ENCODE data around the gene SHTN1.

The SHTN1 gene

GRCh38 chr10:116882639-116883038 lies 122.3 kb downstream of the SHTN1 start:
- no peak overlapping the region for H2AFZ ChIP-seq (ENCODE audit: low read length)
- no peaks in the 10 kb centered on the region for H3K9me3 ChIP-seq (ENCODE audit: insufficient read depth, low read depth, low read length)
- H3K27me3 ChIP-seq (ENCODE audit: insufficient read depth, low read length, poor library complexity, severe bottlenecking) = no peaks in the 10 kb centered on the region
- H3K4me1 ChIP-seq (ENCODE audit: insufficient read depth, low read length, poor library complexity, severe bottlenecking) = no peaks in the 10 kb centered on the region
- no peaks in the 10 kb centered on the region for H3K9me2 ChIP-seq (replicated peaks; ENCODE audit: low read depth, low read length)
- no peaks in the 10 kb centered on the region for H3K36me3 ChIP-seq (ENCODE audit: insufficient read depth, low read length)
- no peaks in the 10 kb centered on the region for H3F3A ChIP-seq (ENCODE audit: low read depth)
- H3K4me3 ChIP-seq (ENCODE audit: low read length, poor library complexity, severe bottlenecking) = no peak overlapping the region
- no peak overlapping the region for H3K9ac ChIP-seq (ENCODE audit: low read depth, low read length, poor library complexity, severe bottlenecking)
- TF ChIP-seq EZH2phosphoT487 (IDR thresholded peaks at IDR 0.05; ENCODE audit: borderline replicate concordance) (no peak), CTCF (conservative IDR thresholded peaks at IDR 0.05; ENCODE audit: low read length) (no peak)
- no peak overlapping the region for H3K4me2 ChIP-seq (ENCODE audit: low read depth, low read length, poor library complexity, severe bottlenecking)
- no peaks in the 10 kb centered on the region for H3K79me2 ChIP-seq (ENCODE audit: insufficient read depth, low read length)
- no peaks in the 10 kb centered on the region for H4K20me1 ChIP-seq (ENCODE audit: insufficient read depth, low read length, poor library complexity, severe bottlenecking)

DNA sequence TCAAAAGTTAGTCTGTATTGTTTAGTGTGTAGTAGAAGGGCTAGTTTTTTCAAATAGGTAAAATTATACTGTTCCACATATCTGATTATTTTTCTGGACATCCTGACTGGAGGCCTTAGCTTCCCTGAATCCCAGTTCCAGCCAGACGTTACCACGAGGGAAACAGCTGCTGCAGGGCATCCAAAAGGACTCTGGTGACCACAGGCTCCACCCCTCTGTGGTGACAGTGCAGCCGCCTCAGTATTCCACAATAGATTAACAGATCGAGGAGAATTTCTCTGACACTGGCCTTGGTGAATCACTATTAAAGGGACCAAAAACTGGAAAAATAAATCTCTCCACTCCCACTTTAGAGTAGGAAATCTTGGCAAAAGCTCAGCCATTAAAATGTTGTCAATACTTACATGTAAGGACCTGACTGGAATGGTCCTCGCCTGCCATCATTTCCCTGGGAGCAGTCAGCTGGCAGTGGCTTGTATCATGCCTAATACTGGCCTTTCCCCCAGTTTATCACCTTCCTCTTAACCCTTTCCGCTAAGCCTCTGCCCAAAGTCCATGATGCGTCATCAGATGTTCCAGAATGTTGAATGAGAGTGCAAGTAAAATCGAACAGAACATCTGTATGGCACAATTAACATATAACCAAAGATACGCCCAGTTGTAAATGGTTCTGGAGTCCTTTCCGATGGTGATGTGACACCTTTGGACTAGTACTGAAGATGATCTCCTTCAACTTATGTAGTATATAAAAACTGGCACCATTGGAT lies 124.1 kb downstream of the SHTN1 start:
- Histone ChIP-seq H4K20me1 (ENCODE audit: insufficient read depth, low read length, poor library complexity, severe bottlenecking) (no peaks in the 10 kb centered on the region), H3K9ac (ENCODE audit: low read depth, low read length, poor library complexity, severe bottlenecking) (no peak overlapping the region), H3F3A (ENCODE audit: low read depth) (no peaks in the 10 kb centered on the region), H3K4me2 (ENCODE audit: low read depth, low read length, poor library complexity, severe bottlenecking) (no peak overlapping the region), H3K9me3 (ENCODE audit: insufficient read depth, low read depth, low read length) (no peaks in the 10 kb centered on the region), H2AFZ (ENCODE audit: low read length) (no peak overlapping the region), H3K9me2 (replicated peaks; ENCODE audit: low read depth, low read length) (no peaks in the 10 kb centered on the region), H3K36me3 (ENCODE audit: insufficient read depth, low read length) (no peaks in the 10 kb centered on the region), H3K79me2 (ENCODE audit: insufficient read depth, low read length) (no peaks in the 10 kb centered on the region), H3K4me3 (ENCODE audit: low read length, poor library complexity, severe bottlenecking) (no peak overlapping the region), H3K27me3 (ENCODE audit: insufficient read depth, low read length, poor library complexity, severe bottlenecking) (no peaks in the 10 kb centered on the region), H3K4me1 (ENCODE audit: insufficient read depth, low read length, poor library complexity, severe bottlenecking) (no peaks in the 10 kb centered on the region)
- TF ChIP-seq CTCF (conservative IDR thresholded peaks at IDR 0.05; ENCODE audit: low read length) = no peak
- no peak for TF ChIP-seq EZH2phosphoT487 (IDR thresholded peaks at IDR 0.05; ENCODE audit: borderline replicate concordance)

- no peaks in the 10 kb centered on the region for H3K9me3 ChIP-seq (ENCODE audit: insufficient read depth, low read depth, low read length)
- H4K20me1 ChIP-seq (ENCODE audit: insufficient read depth, low read length, poor library complexity, severe bottlenecking) = no peaks in the 10 kb centered on the region
- no peak overlapping the region for H2AFZ ChIP-seq (ENCODE audit: low read length)
- no peaks in the 10 kb centered on the region for H3F3A ChIP-seq (ENCODE audit: low read depth)
- no peaks in the 10 kb centered on the region for H3K9me2 ChIP-seq (replicated peaks; ENCODE audit: low read depth, low read length)
- no peaks in the 10 kb centered on the region for H3K36me3 ChIP-seq (ENCODE audit: insufficient read depth, low read length)
- TF ChIP-seq EZH2phosphoT487 (IDR thresholded peaks at IDR 0.05; ENCODE audit: borderline replicate concordance) = no peak
- no peak overlapping the region for H3K4me3 ChIP-seq (ENCODE audit: low read length, poor library complexity, severe bottlenecking)
- H3K27me3 ChIP-seq (ENCODE audit: insufficient read depth, low read length, poor library complexity, severe bottlenecking) = no peaks in the 10 kb centered on the region
- no peaks in the 10 kb centered on the region for H3K79me2 ChIP-seq (ENCODE audit: insufficient read depth, low read length)
- H3K4me2 ChIP-seq (ENCODE audit: low read depth, low read length, poor library complexity, severe bottlenecking) = no peak overlapping the region
- no peaks in the 10 kb centered on the region for H3K4me1 ChIP-seq (ENCODE audit: insufficient read depth, low read length, poor library complexity, severe bottlenecking)
- H3K9ac ChIP-seq (ENCODE audit: low read depth, low read length, poor library complexity, severe bottlenecking) = no peak overlapping the region
These were observed 125.2 kb downstream of the SHTN1 start for GRCh38 chr10:116879817-116880216.

- Histone ChIP-seq H3K4me1 (ENCODE audit: insufficient read depth, low read length, poor library complexity, severe bottlenecking) (no peaks in the 10 kb centered on the region), H3K4me3 (ENCODE audit: low read length, poor library complexity, severe bottlenecking) (no peak overlapping the region), H2AFZ (ENCODE audit: low read length) (no peak overlapping the region), H3K27me3 (ENCODE audit: insufficient read depth, low read length, poor library complexity, severe bottlenecking) (no peaks in the 10 kb centered on the region), H3K36me3 (ENCODE audit: insufficient read depth, low read length) (no peaks in the 10 kb centered on the region), H4K20me1 (ENCODE audit: insufficient read depth, low read length, poor library complexity, severe bottlenecking) (no peaks in the 10 kb centered on the region), H3F3A (ENCODE audit: low read depth) (no peaks in the 10 kb centered on the region), H3K9me2 (replicated peaks; ENCODE audit: low read depth, low read length) (no peaks in the 10 kb centered on the region), H3K9ac (ENCODE audit: low read depth, low read length, poor library complexity, severe bottlenecking) (no peak overlapping the region), H3K4me2 (ENCODE audit: low read depth, low read length, poor library complexity, severe bottlenecking) (no peak overlapping the region), H3K79me2 (ENCODE audit: insufficient read depth, low read length) (no peaks in the 10 kb centered on the region), H3K9me3 (ENCODE audit: insufficient read depth, low read depth, low read length) (no peaks in the 10 kb centered on the region)
- TF ChIP-seq EZH2phosphoT487 (IDR thresholded peaks at IDR 0.05; ENCODE audit: borderline replicate concordance) = no peak
- no peak for TF ChIP-seq CTCF (conservative IDR thresholded peaks at IDR 0.05; ENCODE audit: low read length)
These were observed 126.9 kb downstream of the SHTN1 start for GRCh38 chr10:116878123-116878522.
